A549 treated with AZD9567 at 1 μM for 4 hours (cell line): ENCODE measurements around the gene SDHC. TPM values are rescaled to one million over a fixed set of nuclear protein-coding genes. Genes with fewer than 3 reads are reported as not detected.

Source experiments
- total RNA-seq: library from RNA; stranded (reverse); fragments of 200-300 nt; extraction: Qiagen RNA extraction; gene quantifications from 5 replicates; pipeline ENCODE4 v1.2.3, GENCODE V29; 2022; ENCODE audit not compliant: insufficient read depth

Gene SDHC
- total RNA-seq, result 238 to 251 TPM (median 247 TPM) in 5 replicates

GRCh38 chr1:161314201-161314981, at the start of gene SDHC:
SDHC (plus strand) TSS chr1:161314381; CDS start chr1:161314406, 25 bp downstream.

GRCh38 chr1:161309868-161310267, 4.3 kb upstream of the SDHC start, which contains the start of gene MPZ:
MPZ (minus strand) TSS chr1:161309968; CDS start chr1:161309905, 63 bp downstream.

GRCh38 chr1:161367684-161368400, 53.7 kb downstream of the SDHC start, which contains the start of gene CFAP126:
CFAP126 (minus strand) TSS chr1:161367876; CDS start chr1:161367868, 8 bp downstream.

Other genes with a start within 250 kb of the SDHC start
- gene ARHGAP30, start 244.5 kb upstream of the SDHC start, total RNA-seq, result 0.05 to 0.11 TPM (median 0.09 TPM) in 4 of 5 replicates, not detected in the other
- 0.82 to 1.6 TPM (median 1.5 TPM) in 5 replicates for gene NECTIN4, start 224.8 kb upstream of the SDHC start, total RNA-seq
- 1.3 to 3.0 TPM (median 1.7 TPM) in 4 of 5 replicates, not detected in the other for gene KLHDC9, start 216.0 kb upstream of the SDHC start, total RNA-seq
- 104 to 114 TPM (median 107 TPM) in 5 replicates for gene PFDN2, start 196.3 kb upstream of the SDHC start, total RNA-seq
- 19.5 to 32.3 TPM (median 30.3 TPM) in 5 replicates for gene NIT1, start 196.3 kb upstream of the SDHC start, total RNA-seq
- 26.9 to 31.1 TPM (median 29.9 TPM) in 5 replicates for gene DEDD, start 181.7 kb upstream of the SDHC start, total RNA-seq
- 83.6 to 117 TPM (median 85.0 TPM) in 5 replicates for gene UFC1, start 160.4 kb upstream of the SDHC start, total RNA-seq
- gene USP21, start 154.9 kb upstream of the SDHC start, total RNA-seq, result 20.4 to 25.2 TPM (median 21.7 TPM) in 5 replicates
- 13.4 to 18.9 TPM (median 16.2 TPM) in 5 replicates for gene PPOX, start 148.0 kb upstream of the SDHC start, total RNA-seq
- 20.0 to 28.4 TPM (median 27.3 TPM) in 5 replicates for gene B4GALT3, start 136.9 kb upstream of the SDHC start, total RNA-seq
- 0.01 to 0.03 TPM in 2 of 5 replicates, not detected in the others for gene ADAMTS4, start 115.3 kb upstream of the SDHC start, total RNA-seq
- gene NDUFS2, start 112.0 kb upstream of the SDHC start, total RNA-seq, result 76.0 to 87.5 TPM (median 80.1 TPM) in 5 replicates
- gene FCER1G, start 99.1 kb upstream of the SDHC start, total RNA-seq, result 0.16 to 0.32 TPM (median 0.27 TPM) in 4 of 5 replicates, not detected in the other
- 32.6 TPM in 1 of 5 replicates, not detected in the others for gene APOA2, start 90.8 kb upstream of the SDHC start, total RNA-seq
- 8.5 to 15.8 TPM (median 10.7 TPM) in 5 replicates for gene TOMM40L, start 88.3 kb upstream of the SDHC start, total RNA-seq
- gene NR1I3, start 76.2 kb upstream of the SDHC start, total RNA-seq, result 0.07 TPM in 1 of 5 replicates, not detected in the others
- gene PCP4L1, start 55.6 kb upstream of the SDHC start, total RNA-seq, result 0.06 to 0.13 TPM in 2 of 5 replicates, not detected in the others
- 0.18 to 0.26 TPM (median 0.23 TPM) in 4 of 5 replicates, not detected in the other for gene MPZ, start 4.4 kb upstream of the SDHC start, total RNA-seq
- gene CFAP126, start 53.5 kb downstream of the SDHC start, total RNA-seq, result 0.18 to 0.44 TPM (median 0.26 TPM) in 3 of 5 replicates, not detected in the others
- not detected in 5 replicates for gene FCGR2A, start 191.1 kb downstream of the SDHC start, total RNA-seq
- gene HSPA6, start 210.2 kb downstream of the SDHC start, total RNA-seq, result 1.1 to 7.6 TPM (median 1.7 TPM) in 5 replicates
- not detected in 5 replicates for gene FCGR3A, start 235.4 kb downstream of the SDHC start, total RNA-seq